Fibroblast of gingiva (primary cell): ENCODE measurements around the gene FUCA1.
"Not testable (repeated sequence)": the region's sequence is repeated elsewhere in the genome, so short reads cannot be mapped to it uniquely, and the experiment has no call there.

Source experiments
- DNase-seq: peaks from one replicate; pipeline ENCODE4 v3.0.0-alpha.2; 2011; ENCODE audit warnings: low read depth

FUCA1 gene

GRCh38 chr1:23867895-23868556 is at the start of gene FUCA1:
FUCA1 (minus strand) TSS chr1:23868290; CDS start chr1:23868286, 4 bp downstream.
- peak; percentile 65 for DNase-seq

GRCh38 chr1:23916209-23917131 is 48.4 kb upstream of the FUCA1 start:
- peak; percentile 56 for DNase-seq

GRCh38 chr1:23915466-23915865 is 47.4 kb upstream of the FUCA1 start:
- no peak for DNase-seq

GRCh38 chr1:23914921-23915320 is 46.8 kb upstream of the FUCA1 start:
- DNase-seq: no peak

GRCh38 chr1:23913212-23913880 is 45.3 kb upstream of the FUCA1 start, which contains the start of gene CNR2:
CNR2 (minus strand) TSS chr1:23913362; CDS start chr1:23875617, 37,745 bp downstream.
- no peak for DNase-seq

GRCh38 chr1:23911921-23912320 is 43.8 kb upstream of the FUCA1 start:
- DNase-seq: no peak

GRCh38 chr1:23910553-23911246 is 42.6 kb upstream of the FUCA1 start:
- no peak for DNase-seq

- DNase-seq: no peak
Measured at GRCh38 chr1:23910144-23910543, 42.1 kb upstream of the FUCA1 start.

GRCh38 chr1:23909412-23909811 is 41.3 kb upstream of the FUCA1 start:
- no peak for DNase-seq

- no peak for DNase-seq
Measured at GRCh38 chr1:23908453-23909341, 40.6 kb upstream of the FUCA1 start.

GRCh38 chr1:23906731-23907130 is 38.6 kb upstream of the FUCA1 start:
- DNase-seq: no peak

- no peak for DNase-seq
Measured at GRCh38 chr1:23905461-23906025, 37.5 kb upstream of the FUCA1 start.

GRCh38 chr1:23904748-23905357 is 36.8 kb upstream of the FUCA1 start:
- no peak for DNase-seq

GRCh38 chr1:23903754-23904153 is 35.7 kb upstream of the FUCA1 start:
- DNase-seq: no peak

GRCh38 chr1:23902321-23903278 is 34.5 kb upstream of the FUCA1 start:
- DNase-seq: no peak

- not testable (repeated sequence) for DNase-seq
Measured at GRCh38 chr1:23900017-23900416, 31.9 kb upstream of the FUCA1 start.

- DNase-seq: no peak
Measured at GRCh38 chr1:23899070-23899469, 31.0 kb upstream of the FUCA1 start.

GRCh38 chr1:23897083-23897482 is 29.0 kb upstream of the FUCA1 start:
- no peak for DNase-seq

GRCh38 chr1:23896491-23896890 is 28.4 kb upstream of the FUCA1 start:
- DNase-seq: no peak
